LNCaP clone FGC (cell line): ENCODE data around the gene ATXN7L1.

Source experiments
- DNase-seq: peaks from one replicate; pipeline ENCODE4 v3.0.0-alpha.2; 2011; ENCODE audit warnings: low read depth
- H3K4me3 ChIP-seq: 2 replicates; pipeline ENCODE4 v1.5.1; 2011; ENCODE audit warnings: mild to moderate bottlenecking, low read depth, low read length, control low read depth
- CTCF ChIP-seq: IDR thresholded peaks from 2 replicates; pipeline ENCODE4 v1.5.1; 2012; ENCODE audit warnings: mild to moderate bottlenecking; ENCODE audit not compliant: control insufficient read depth, insufficient read depth; ENCODE audit errors: extremely low read depth

Gene ATXN7L1

GRCh38 chr7:105708763-105709080 lies 167.7 kb downstream of the ATXN7L1 start:
- no peak overlapping the region for H3K4me3 ChIP-seq
- no peak for TF ChIP-seq CTCF
- no peak for DNase-seq

GRCh38 chr7:105707967-105708762 lies 168.2 kb downstream of the ATXN7L1 start:
- no peak overlapping the region for H3K4me3 ChIP-seq
- TF ChIP-seq CTCF = no peak
- DNase-seq = peak; percentile 8

GRCh38 chr7:105707381-105707780 lies 169.0 kb downstream of the ATXN7L1 start:
- H3K4me3 ChIP-seq = no peak overlapping the region
- TF ChIP-seq CTCF = no peak
- no peak for DNase-seq

- H3K4me3 ChIP-seq = no peak overlapping the region
- DNase-seq = no peak
- no peak for TF ChIP-seq CTCF
Measured at GRCh38 chr7:105705427-105705826, 171.0 kb downstream of the ATXN7L1 start.

GRCh38 chr7:105703207-105703930 lies 173.0 kb downstream of the ATXN7L1 start:
- no peak for DNase-seq
- H3K4me3 ChIP-seq = no peak overlapping the region
- TF ChIP-seq CTCF = no peak

GRCh38 chr7:105699568-105700236 lies 176.7 kb downstream of the ATXN7L1 start:
- no peak for TF ChIP-seq CTCF
- no peak for DNase-seq
- H3K4me3 ChIP-seq = no peak overlapping the region
